HG02852 (cell line): ENCODE results near the gene SH3BP1.
"Not testable (repeated sequence)": the region's sequence is repeated elsewhere in the genome, so short reads cannot be mapped to it uniquely, and the experiment has no call there.

ENCODE experiments used
- ATAC-seq: cut with Tn5 transposase; IDR thresholded peaks from one replicate; pipeline ENCODE4 v1.9.1; 2021; ENCODE audit warnings: mild to moderate bottlenecking, moderate library complexity; ENCODE audit not compliant: unreplicated experiment

SH3BP1 gene, protein sequence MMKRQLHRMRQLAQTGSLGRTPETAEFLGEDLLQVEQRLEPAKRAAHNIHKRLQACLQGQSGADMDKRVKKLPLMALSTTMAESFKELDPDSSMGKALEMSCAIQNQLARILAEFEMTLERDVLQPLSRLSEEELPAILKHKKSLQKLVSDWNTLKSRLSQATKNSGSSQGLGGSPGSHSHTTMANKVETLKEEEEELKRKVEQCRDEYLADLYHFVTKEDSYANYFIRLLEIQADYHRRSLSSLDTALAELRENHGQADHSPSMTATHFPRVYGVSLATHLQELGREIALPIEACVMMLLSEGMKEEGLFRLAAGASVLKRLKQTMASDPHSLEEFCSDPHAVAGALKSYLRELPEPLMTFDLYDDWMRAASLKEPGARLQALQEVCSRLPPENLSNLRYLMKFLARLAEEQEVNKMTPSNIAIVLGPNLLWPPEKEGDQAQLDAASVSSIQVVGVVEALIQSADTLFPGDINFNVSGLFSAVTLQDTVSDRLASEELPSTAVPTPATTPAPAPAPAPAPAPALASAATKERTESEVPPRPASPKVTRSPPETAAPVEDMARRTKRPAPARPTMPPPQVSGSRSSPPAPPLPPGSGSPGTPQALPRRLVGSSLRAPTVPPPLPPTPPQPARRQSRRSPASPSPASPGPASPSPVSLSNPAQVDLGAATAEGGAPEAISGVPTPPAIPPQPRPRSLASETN

DNA sequence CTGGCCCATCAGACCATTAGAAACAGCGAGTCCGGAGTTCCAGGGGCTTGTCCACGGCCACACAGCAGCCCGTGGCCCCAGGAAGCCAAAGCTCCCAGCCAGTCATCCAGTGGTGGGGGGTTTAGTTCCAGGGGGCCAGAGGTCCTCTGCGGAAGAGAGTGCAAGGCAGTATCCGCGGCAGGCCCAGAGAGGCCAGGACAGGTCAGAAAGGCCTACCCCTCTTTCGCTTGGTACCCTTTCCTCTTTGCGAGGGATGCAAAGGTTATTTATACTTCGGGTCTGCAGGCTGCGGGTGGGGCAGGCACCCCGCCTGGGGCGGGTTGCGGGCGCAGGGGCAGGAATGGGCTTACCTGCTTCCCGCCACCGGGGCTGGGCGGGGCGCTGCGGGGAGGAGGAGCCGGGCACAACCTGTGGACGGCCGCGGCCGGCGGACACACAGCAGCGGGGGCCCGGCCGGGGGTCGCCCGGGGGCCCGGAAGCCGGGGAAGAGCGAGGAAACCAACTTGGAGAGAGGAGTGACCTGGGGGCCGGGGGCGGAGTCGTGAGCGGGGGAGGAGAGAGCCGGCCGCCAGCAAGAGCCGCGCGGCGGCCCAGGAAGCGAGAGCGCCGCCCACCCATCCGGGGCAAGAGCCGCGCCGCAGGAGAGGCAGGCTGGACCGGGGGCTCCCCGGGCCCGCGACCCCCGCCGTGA, at the start of gene SH3BP1:
SH3BP1 (plus strand) TSS at position 600 of the 691 bp plus-strand sequence. CDS start 119 bp downstream, outside the sequence.
- no peak for ATAC-seq

DNA sequence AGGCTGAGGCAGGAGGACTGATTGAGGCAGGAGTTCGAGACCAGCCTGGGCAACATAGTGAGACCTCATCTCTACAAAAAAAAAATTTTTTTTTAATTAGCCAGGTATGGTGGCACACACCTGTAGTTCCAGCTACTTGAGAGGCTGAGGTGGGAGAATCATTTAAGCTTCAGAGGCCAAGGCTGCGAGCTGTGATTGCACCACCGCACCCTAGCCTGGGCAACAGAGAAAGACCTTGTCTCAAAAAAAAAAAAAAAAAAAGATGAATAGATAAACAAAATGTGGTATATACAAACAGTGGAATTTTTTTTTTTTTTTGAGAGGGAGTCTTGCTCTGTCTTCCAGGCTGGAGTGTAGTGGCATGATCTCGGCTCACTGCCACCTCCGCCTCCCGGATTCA, 48.4 kb upstream of the SH3BP1 start:
- ATAC-seq = not testable (repeated sequence)

DNA sequence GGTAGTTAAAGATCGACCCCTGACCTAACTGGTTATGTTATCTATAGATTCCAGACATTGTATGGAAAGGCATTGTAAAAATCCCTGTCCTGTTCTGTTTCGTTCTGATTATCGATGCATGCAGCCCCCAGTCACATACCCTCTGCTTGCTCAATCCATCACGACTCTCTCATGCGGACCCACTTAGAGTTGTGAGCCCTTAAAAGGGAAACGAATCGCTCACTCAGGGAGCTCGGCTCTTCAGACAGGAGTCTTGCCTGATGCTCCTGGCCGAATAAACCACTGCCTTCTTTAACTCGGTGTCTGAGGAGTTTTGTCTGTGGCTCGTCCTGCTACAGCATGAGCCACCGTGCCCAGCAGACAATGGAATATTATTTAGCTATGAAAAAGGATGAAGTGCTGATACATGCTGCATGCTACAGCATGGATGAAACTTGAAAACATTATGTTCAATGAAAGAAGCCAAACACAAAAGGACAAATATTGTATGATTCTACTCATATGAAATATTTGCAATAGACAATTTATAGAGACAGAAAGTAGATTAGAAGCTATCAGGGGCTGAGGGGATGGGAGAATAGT, 47.6 kb upstream of the SH3BP1 start:
- no peak for ATAC-seq

DNA sequence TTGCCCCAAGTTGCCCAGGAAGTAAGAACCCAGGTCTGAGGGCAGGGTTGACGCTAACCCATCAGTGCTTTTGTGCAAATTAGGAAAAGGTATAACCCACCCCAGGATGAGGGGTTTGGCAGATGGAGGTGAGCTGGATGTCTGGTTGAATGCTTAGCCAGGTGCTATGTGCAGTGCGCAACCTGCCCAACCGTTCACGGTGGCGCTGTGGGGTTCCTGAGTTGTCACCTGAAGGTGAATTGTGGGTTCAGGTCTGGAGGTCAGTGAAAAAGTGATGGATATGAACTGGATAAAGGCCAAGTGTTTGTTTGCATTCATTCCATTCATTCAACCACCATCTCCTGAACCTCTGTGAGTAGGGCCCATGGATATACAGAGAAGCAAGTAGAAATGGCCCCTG, 45.2 kb upstream of the SH3BP1 start:
- no peak for ATAC-seq

DNA sequence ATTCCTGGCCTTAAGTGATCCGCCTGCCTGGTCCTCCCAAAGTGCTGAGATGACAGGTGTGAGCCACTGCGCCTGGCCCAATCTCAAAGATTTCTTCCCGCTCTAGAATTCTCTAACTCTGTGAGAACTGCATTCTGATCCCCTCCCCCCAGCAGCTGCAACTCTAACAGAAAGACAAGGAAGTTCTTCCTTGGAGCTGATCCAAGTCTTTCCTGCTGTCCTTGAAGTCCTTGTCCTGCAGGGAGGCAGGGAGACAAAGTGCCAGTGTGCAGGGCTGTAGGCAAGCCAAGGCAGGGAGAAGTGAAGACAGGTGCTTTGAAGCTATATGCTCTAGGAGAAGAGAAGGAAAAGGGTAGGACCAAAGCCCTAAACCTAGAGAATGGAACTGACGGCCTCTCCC, 40.3 kb upstream of the SH3BP1 start:
- ATAC-seq = no peak

DNA sequence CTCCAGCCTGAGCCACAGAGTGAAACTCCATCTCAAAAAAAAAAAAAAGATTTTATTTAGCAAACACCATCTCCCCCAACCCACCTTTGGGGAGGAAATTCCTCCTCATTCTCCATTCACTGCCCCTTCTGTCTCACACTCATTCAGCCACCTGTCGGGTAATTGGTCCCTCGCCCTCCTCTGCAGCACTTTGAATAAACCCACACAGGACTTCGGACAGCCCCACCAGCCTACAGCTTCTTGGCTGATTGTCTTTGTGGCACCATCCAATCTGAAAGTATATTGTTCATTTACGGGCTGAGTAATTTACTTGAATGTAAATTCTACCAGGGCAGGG, 38.3 kb upstream of the SH3BP1 start:
- no peak for ATAC-seq

DNA sequence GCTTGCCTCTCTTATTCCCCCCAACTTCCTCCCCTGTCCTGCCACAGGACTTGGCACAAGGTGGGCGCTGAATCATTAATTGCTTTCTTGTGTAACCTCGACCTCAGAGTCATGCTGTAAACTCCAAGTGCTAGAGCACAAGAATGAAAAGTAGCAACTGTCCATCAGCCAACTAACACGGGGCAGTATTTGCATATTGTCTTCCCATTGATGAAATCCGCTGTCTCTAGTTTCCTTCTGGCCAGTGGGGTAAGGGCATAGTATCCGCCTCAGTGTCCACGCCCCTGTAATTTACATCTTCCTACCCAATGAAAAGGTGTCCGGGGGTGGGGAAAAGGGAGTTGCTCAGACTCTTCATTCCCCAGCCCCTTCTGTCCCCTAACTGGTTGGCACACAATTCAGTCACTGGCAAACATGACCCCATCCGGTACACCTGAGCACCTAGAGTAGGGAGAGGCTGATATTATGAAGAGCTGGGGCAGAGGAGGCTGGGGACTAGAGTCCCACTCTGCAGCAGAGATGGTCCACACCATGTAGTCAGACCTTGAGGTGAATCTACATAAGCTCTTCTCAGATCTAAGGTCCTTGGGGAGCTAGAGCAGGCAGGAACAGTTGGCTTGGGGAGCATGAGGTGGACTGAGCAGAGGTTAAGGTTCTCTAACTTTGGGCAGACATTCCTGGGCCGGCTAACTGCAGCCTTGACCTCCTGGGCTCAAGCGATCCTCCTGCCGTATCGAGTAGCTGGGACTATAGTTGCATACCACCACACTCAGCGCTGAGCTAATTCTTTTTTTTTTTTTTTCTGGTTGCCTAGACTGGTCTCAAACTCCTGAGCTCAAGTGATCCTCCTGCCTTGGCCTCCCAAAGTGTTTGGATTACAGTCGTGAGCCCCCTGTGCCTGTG, 37.7 kb upstream of the SH3BP1 start:
- no peak for ATAC-seq

DNA sequence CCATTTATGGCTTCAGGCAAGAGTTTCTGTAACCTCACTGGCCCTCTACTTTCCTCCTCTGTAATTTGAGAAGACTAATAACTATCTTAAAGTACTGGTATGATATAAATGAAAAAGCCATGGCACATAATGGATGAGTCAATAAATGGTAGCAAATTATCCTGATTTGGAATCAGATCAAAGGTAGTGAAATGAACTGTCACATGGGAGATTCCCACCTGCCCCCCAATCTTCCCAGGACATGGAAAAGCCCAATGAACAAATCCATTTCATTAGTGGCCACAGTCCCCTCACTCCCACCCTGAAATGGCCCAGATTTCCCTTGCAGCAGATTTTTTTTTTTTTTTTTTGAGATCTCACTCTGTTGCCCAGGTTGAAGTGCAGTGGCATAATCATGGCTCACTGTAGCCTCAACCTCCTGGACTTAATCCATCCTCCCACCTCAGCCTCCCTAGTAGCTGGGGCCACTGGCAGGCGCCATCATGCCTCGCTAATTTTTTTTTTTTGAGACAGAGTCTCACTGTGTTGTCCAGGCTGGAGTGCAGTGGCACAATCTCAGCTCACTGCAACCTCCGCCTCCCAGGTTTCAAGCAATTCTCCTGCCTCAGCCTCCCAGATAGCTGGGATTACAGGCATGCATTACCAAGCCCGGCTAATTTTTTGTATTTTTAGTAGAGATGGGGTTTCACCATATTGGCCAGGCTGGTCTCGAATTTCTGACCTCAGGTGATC, 36.8 kb upstream of the SH3BP1 start:
- ATAC-seq = not testable (repeated sequence)

DNA sequence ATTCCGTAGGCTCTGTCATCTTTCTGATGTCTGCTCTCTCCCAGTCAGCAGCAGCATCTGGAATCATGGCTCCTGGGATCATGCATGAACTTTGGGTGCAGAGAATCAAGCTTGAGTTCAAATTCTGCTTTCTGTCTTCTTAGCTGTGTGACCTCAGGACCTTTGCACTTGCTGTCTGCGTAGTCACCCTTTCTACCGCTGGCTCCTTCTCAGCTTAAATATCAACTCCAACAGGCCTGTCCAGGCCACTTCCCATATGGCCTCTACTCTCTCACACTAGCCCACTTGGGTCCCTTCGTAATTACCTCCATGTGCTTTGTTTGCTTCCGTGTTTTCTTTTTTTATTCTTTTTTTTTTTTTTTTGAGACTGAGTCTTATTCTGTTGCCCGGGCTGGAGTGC, 35.4 kb upstream of the SH3BP1 start:
- no peak for ATAC-seq

DNA sequence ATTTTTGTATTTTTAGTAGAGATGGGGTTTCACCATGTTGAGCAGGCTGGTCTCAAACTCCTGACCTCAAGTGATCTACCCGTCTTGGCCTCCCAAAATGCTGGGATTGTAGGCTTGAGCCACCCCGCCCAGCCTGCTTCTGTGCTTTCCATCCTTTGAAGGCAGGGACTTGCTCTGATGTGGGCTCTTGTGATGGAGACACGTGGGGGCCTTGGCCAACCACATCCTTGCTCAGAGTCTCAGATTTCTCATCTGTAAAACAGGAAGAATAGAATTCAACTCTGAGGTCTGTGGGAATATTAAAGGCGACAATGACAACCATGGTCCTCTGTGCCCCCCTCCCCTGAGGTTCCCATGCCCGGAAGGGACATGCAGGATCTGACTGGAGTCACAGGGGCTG, 34.6 kb upstream of the SH3BP1 start:
- ATAC-seq = no peak

DNA sequence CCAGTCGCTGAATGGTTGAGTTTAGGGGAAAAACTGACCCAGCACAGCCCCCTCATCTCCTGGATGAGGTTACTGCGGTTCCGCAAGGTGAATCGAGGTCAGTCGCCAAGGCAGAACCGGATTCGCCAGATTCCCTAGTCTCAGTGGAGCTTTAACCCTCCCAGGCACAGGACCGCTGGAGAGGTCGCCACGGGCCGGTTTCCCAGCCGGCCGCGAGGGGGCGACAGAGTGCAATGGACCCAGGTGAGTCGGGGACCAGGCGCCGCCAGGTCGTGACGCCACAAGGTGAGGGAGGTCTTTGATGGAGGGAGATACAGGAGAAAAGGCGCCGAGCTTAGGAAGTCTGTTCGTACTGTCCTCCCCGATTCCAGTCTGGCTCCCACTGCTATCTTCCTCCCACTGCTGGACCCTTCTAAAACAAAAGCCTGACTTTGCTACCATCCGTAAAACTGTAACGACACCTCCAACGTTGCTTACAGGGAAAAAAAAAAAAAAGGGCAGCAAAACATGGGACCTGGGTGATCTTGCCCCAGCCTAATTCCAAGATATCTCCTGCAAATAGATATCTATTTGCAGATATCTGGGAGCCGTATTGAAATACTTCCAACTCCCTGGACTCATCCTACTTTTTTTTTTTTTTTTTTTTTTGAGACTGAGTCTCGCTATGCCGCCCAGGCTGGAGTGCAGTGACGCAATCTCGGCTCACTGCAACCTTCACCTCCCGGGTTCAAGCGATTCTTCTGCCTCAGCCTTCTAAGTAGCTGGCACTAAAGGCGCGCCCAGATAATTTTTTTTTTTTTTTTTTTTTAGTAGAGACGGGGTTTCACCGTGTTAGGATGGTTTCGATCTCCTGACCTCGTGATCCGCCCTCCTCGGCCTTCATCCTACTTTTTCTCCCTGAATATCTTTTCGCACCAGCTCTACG, 32.2 kb upstream of the SH3BP1 start:
- ATAC-seq = no peak

DNA sequence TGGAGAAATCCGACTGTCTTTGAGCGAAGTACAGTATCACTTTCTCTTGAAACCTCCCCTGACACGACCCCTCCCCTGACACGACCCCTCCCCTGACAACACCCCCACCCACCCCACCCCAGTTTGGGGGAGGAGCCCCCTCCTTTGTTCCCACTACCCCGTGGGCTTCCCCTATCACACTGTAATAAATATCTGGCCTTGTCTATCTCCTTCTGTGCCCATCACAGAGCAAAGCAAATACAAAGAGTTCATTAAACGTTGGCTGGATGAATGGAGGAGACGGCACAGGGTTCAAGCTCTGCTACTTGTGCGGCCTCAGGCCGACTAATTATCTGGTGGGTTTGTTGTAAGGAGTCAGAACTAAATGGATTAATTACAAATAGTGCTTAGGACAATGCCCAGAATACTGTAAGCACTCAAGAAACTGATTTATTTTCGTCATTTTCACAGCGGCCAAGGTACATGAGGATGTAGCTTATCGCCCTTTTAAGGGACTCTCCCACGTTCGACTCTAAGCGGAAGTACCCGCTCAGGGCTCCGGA, 31.5 kb upstream of the SH3BP1 start:
- no peak for ATAC-seq

DNA sequence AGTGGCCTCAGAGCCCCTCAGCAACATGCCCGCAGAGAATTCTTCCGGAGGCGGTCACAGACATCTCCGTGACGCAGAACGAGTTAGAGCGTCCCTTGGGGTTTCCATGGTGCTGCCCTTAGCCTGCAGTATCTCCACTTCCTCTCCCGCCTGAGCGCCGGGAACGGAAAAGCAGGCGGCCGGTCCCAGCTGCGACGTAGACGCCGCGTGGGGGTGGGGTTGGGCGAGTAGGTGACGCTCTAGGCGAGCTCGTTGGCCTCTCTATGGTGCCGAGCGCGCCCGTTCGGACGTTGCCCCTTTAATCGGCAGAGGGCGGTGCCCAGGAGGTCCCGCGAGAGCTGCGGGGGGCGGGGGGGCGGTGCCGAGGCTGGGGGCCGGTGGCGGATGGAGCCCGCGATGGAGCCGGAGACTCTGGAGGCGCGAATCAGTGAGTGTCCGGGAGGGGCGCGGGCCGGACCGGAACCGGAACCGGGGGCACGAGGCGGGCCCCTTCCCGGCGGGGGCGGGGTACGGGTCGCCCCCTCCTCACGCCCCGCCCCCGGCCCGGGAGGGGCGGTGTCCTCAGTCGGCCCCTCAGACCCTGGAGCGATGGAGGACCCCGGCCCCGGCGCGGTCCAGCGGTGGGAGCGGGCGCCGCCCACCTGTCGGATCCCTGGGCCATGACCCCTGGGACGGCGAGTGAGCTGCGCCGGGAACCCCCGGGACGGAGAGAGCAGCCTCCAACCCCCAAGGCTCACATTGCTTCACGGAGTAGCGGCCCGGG, 30.8 kb upstream of the SH3BP1 start, which contains the start of gene GGA1:
GGA1 (plus strand) TSS at position 358 of the 763 bp plus-strand sequence; CDS start at position 385, 27 bp downstream.
- ATAC-seq = peak; percentile 81

DNA sequence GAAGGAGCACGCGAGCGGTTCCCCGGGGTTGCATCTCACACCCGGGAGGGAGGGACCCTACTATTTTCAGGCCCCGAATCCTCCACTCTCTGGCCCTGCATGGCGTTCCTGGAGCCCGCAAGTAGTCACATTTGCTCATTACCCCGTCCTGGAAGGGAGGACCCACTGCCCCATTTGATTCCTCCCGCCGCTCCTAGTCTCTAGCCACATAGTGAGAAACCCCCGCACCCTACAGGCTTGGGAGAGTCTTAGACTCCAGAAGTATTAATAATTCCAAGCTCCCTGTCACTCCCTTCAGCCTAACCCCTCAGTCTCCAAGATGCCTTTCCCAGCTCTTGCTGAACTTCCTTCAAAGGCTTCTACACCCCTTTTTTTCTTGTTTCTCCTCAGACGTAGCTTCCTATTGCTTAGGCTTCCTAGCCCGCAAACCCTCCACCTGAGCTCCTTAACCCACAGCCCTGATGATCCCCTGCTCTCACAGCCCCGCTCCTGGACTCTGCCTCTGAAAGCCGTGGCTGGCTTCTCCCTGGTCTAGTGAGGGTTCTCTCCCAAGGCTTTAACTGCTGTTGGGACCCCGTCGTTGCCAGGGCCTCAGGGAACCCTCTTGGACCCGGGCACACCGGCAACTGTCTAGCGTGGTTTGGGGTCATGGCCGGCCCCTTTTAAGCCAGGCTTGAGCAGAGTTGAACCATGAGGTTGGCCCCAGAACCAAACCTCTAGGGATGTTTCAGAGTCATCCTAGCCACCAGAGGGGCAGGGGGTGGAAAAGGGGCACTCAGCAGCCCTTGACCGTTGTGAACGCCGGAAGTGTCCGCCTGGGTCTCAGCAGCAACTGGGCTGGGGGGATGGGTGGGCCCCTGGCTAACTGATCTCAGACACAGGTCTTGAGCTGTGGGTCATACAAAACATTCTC, 30.0 kb upstream of the SH3BP1 start:
- no peak for ATAC-seq

DNA sequence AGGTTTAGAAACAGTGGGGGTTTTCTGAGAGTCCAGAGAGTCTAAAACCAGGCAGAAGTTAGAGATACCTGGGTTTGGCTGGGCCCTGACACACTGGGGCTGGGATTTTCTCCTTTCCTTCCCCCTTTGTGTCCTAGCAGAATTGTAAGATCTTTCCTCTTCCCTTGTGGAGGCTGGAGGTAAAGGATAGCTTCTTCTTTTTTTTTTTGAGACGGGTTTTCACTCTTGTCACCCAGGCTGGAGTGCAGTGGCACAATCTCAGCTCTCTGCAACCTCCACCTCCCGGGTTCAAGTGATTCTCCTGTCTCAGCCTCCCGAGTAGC, 29.4 kb upstream of the SH3BP1 start:
- not testable (repeated sequence) for ATAC-seq

DNA sequence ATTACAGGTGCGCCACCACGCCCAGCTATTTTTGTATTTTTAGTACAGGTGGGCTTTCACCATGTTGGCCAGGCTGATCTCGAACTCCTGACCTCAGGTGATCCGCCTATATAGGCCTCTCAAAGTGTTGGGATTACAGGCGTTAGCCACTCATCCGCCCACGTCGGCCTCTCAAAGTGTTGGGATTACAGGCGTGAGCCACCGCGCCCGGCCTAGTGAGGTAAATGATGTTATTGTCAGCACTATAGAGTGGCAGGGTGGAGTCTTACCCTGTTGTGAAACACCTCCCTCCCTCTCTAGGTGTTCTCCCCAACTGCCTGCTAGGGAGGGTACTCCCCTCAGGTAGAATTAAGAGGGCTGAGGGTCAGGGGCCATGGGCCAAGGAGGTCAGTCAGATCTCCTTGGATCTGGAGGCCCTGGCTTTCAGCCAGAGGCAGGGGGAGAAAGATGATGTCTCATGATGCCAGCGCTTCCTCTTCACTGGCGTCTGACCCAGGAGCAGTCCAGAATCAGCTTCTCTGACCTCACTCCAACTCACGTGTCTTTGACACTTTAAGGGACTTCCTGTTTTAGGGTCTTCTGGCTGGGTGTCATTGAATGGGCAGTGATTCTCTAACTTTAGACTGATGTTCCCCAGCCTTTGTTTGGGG, 28.9 kb upstream of the SH3BP1 start:
- no peak for ATAC-seq
